Esophagus squamous epithelium (tissue), 5 donors: Measurements from ENCODE around the gene ASPHD2. TPM values are rescaled to one million over a fixed set of nuclear protein-coding genes. Genes with fewer than 3 reads are reported as not detected.
A peak's percentile ranks its signal among the peaks of the same experiment; 100 is the strongest.

Experiments used
- DNase-seq: peaks from one replicate; lab custom pipeline; 2025; lab: John Stamatoyannopoulos, UW
- H3K27ac ChIP-seq, 4 donors: fragments of 200-600 bp; sonication (generic); one replicate each; pipeline ENCODE4 v1.5.1; 2016 to 2019; ENCODE audit warnings: mild to moderate bottlenecking in 1 of 4
- H3K27me3 ChIP-seq, 4 donors: fragments of 200-600 bp; sonication (generic); 1 replicate in 3 of 4; 2 replicates in 1 of 4; pipeline versions ENCODE4 v1.5.1 to v1.6.0; 2017 to 2021; ENCODE audit warnings: antibody characterized with exemption in 1 of 4
- H3K36me3 ChIP-seq, 3 donors: fragments of 200-600 bp; sonication (generic); one replicate each; pipeline ENCODE4 v1.5.1; 2016 to 2019
- H3K4me1 ChIP-seq, 3 donors: fragments of 200-600 bp; sonication (generic); one replicate each; pipeline ENCODE4 v1.5.1; 2017 to 2019
- H3K4me3 ChIP-seq, 4 donors: fragments of 200-600 bp; sonication (generic); 1 replicate in 3 of 4; 2 replicates in 1 of 4; pipeline ENCODE4 v1.5.1; 2016 to 2019; ENCODE audit warnings: mild to moderate bottlenecking in 2 of 4, moderate library complexity in 1 of 4
- H3K9me3 ChIP-seq, 3 donors: fragments of 200-600 bp; sonication (generic); one replicate each; pipeline ENCODE4 v1.5.1; 2016 to 2019
- POLR2A ChIP-seq, 4 donors: fragments of 450-650 bp; IDR thresholded peaks; one replicate each; pipeline ENCODE4 v1.6.1; 2017; ENCODE audit warnings: antibody characterized with exemption in 4 of 4, mild to moderate bottlenecking in 4 of 4, moderate library complexity in 3 of 4
- WGBS, 2 donors: methylation state at CpG; one replicate each; pipeline ENCODE4 v1.1.5; 2018; 5-methylcytosine and 5-hydroxymethylcytosine counted together
- intact Hi-C: fragments of 100-400 bp; cut with DNase I; formaldehyde crosslinking; loops from one replicate; pipeline ENCODE4 v1.15.0; 2022
- total RNA-seq, 4 donors: library from RNA; depleted of rRNA; stranded (reverse); fragments of >200 nt; gene quantifications; one replicate each; pipeline ENCODE4 v1.1.0, GENCODE V29; 2016
- TF ChIP-seq, protein P1 (sequence below), 6 experiments: fragments of 450-650 bp in 4 of 6; fragments of 200-600 bp in 2 of 6; sonication (generic) in 2 of 6; IDR thresholded peaks; one replicate each; pipeline ENCODE4 v1.5.1; 2016 to 2019; ENCODE audit warnings: antibody characterized with exemption in 6 of 6, mild to moderate bottlenecking in 4 of 6, moderate library complexity in 4 of 6
- donor health status: DM: yes; HTN: yes; CAD: no.

The ASPHD2 gene
- total RNA-seq, 4 donors from 2014 or later: 1.3 to 2.1 (median 2.0) TPM

DNA sequence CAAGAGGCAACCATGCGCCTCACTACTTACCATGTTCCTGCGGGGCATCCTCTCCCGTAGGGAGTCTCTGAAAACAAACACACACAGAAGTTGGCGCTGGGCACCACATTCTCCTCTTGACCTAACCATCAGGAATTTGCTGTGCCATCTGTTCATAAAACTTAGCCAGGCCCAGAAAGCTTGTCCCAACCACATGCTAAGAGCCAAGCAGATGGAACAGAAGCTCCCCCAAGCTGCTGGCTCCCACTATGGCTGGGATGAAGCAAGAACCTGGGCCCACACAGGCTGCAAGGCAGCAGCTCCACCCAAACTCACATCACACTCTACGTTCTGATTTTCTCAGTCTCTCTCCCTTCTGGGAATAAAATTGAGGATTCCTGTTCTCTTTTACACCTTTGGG, 37.1 kb downstream of the ASPHD2 start:
- Histone ChIP-seq H3K36me3 (peaks cover 18 to 100% (median 52%) of the 10 kb centered on the region in 3 donors), H3K27me3 (no peaks in the 10 kb centered on the region), H3K27ac (no peak overlapping the region), H3K4me3 (no peak overlapping the region), H3K9me3 (no peaks in the 10 kb centered on the region), H3K4me1 (peaks cover 0 to 4% (median 0%) of the 10 kb centered on the region in 3 donors)
- DNase-seq: no peak
- 76 to 85% methylated on average over 5 of the region's 5 CpGs for WGBS, 2 donors
- intact Hi-C loops: loop anchor here (10.0 kb wide), 1 partner anchor 71 kb away; no protein-coding TSS in a partner anchor
- TF ChIP-seq, protein P1, sequence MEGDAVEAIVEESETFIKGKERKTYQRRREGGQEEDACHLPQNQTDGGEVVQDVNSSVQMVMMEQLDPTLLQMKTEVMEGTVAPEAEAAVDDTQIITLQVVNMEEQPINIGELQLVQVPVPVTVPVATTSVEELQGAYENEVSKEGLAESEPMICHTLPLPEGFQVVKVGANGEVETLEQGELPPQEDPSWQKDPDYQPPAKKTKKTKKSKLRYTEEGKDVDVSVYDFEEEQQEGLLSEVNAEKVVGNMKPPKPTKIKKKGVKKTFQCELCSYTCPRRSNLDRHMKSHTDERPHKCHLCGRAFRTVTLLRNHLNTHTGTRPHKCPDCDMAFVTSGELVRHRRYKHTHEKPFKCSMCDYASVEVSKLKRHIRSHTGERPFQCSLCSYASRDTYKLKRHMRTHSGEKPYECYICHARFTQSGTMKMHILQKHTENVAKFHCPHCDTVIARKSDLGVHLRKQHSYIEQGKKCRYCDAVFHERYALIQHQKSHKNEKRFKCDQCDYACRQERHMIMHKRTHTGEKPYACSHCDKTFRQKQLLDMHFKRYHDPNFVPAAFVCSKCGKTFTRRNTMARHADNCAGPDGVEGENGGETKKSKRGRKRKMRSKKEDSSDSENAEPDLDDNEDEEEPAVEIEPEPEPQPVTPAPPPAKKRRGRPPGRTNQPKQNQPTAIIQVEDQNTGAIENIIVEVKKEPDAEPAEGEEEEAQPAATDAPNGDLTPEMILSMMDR (IDR thresholded peaks at IDR 0.05): no peak
- TF ChIP-seq POLR2A (IDR thresholded peaks at IDR 0.05): no peak

DNA sequence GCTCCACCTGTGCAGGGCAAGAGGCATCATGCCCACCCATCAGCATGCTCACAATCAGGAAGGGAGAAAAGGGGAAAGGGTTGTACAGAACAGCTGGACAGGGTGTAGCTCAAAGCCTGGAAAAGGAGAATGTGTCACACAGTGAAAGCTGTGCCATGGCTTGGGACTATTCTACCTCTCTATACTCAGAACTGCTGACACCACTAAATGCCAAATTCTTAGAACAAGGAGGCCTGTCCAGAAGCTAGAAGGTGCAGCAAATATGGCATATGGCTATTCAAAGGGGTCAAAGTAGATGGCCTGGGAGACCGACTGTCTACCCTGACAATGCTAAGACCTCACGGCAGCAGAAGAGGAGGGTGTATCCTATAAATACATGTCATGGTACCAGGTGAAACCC, 41.7 kb downstream of the ASPHD2 start:
- no peaks in the 10 kb centered on the region for H3K27me3 ChIP-seq
- WGBS, 2 donors: 91 to 95% methylated on average over 2 of the region's 2 CpGs
- intact Hi-C loops: loop anchor here (2.0 kb wide), 1 partner anchor 44 kb away; no protein-coding TSS in a partner anchor
- H3K36me3 ChIP-seq: peaks cover 17 to 99% (median 45%) of the 10 kb centered on the region in 3 donors
- no peak for DNase-seq
- no peaks in the 10 kb centered on the region for H3K4me1 ChIP-seq
- H3K4me3 ChIP-seq: no peak overlapping the region
- no peak overlapping the region for H3K27ac ChIP-seq
- H3K9me3 ChIP-seq: no peaks in the 10 kb centered on the region
- TF ChIP-seq POLR2A (IDR thresholded peaks at IDR 0.05): no peak
- TF ChIP-seq, protein P1 (IDR thresholded peaks at IDR 0.05): no peak

DNA sequence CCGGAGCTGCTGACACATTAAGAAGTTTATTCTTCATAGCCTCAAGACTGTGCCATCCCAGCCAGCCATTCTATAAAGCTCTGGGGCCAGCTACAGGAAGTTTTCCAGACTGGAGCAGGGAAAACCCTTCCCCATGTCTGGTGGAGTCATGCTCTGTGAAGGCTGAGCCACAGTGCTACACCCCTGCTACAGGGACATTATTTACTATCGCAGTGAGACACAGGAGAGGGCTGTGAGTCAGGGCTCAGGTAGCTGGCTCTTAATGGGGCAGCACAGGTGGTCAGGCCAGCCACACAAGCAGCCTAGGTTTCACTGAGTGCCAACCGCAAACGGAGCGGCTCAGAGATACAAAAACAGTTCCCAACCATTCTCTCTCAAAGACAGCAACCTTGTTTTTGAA, 42.5 kb downstream of the ASPHD2 start:
- 0 to 71% methylated on average over 1 to 4 of the region's 5 CpGs for WGBS, 2 donors
- intact Hi-C loops: loop anchor here (2.0 kb wide), 1 partner anchor 45 kb away; no protein-coding TSS in a partner anchor
- no peak overlapping the region for H3K4me3 ChIP-seq
- peaks cover 20 to 99% (median 45%) of the 10 kb centered on the region in 3 donors for H3K36me3 ChIP-seq
- H3K9me3 ChIP-seq: no peaks in the 10 kb centered on the region
- no peaks in the 10 kb centered on the region for H3K4me1 ChIP-seq
- H3K27ac ChIP-seq: peak overlapping the region in 1 of 4 donors; percentile 10
- H3K27me3 ChIP-seq: no peaks in the 10 kb centered on the region
- TF ChIP-seq, protein P1 (IDR thresholded peaks at IDR 0.05): no peak
- no peak for TF ChIP-seq POLR2A (IDR thresholded peaks at IDR 0.05)
- DNase-seq: no peak

DNA sequence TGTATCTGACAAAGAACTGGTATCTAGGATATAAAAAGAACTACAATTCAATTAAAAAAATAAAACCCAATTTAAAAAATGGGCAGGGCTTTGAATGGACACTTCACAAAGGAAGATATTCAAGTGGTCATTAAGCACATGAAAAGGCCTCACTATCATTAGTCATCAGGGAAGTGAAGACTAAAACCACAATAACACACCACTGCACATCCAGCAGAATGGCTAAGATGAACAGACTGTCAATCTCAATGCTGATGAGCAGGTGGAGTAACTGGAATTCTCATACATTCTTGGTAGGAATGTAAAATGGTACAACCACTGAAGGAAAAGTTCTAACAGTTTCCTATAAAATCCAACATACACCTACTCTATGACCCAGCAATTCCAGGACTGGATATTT, 45.6 kb downstream of the ASPHD2 start:
- Histone ChIP-seq H3K9me3 (no peaks in the 10 kb centered on the region), H3K4me1 (peaks cover 3 to 18% (median 11%) of the 10 kb centered on the region in 3 donors), H3K27ac (no peak overlapping the region), H3K4me3 (no peak overlapping the region), H3K27me3 (no peaks in the 10 kb centered on the region), H3K36me3 (peaks cover 20 to 85% (median 47%) of the 10 kb centered on the region in 3 donors)
- intact Hi-C loops: no loop called here
- no peak for DNase-seq
- TF ChIP-seq, protein P1 (IDR thresholded peaks at IDR 0.05): no peak
- no peak for TF ChIP-seq POLR2A (IDR thresholded peaks at IDR 0.05)

DNA sequence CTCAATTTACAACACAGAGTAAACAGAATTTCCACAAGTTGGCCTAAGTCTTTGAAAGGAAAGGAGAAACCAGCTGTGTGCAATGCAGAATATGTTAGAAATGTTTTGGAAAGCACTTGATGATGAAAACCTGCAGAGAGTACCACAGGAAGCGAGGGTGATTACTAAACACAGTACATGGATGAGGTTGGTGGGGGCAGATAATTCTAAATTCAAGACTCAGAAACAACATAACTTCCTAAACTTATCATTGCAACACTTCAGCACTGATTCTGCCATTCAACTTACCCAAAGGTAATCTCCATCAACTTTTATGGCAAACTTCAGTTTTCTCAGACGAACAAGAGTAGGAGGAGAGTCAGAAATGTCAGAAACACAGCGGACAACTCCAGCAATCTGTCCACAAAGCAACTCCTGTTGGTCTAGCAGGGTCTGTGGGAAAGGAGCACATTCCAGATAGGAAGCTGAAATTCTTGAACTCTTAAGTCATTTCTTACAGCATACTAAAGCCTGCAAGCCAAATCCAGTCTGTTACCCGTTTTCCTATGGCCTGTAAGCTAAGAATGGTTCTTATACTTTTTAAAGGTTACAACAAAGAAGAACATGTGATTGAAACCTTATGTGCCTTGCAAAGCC, 47.8 kb downstream of the ASPHD2 start:
- H3K4me1 ChIP-seq: peaks cover 23 to 39% (median 32%) of the 10 kb centered on the region in 3 donors
- no peaks in the 10 kb centered on the region for H3K27me3 ChIP-seq
- TF ChIP-seq, protein P1 (IDR thresholded peaks at IDR 0.05): no peak
- no peak for TF ChIP-seq POLR2A (IDR thresholded peaks at IDR 0.05)
- H3K27ac ChIP-seq: no peak overlapping the region
- no peaks in the 10 kb centered on the region for H3K9me3 ChIP-seq
- WGBS, 2 donors: 88 to 89% methylated on average over 4 of the region's 4 CpGs
- H3K36me3 ChIP-seq: peaks cover 7 to 63% (median 25%) of the 10 kb centered on the region in 3 donors
- DNase-seq: no peak
- intact Hi-C loops: no loop called here
- H3K4me3 ChIP-seq: no peak overlapping the region
